NCI-H510A (cell line): ENCODE data around the gene ARL4D.

Source experiments
- DNase-seq: peaks from one replicate; lab custom pipeline; 2025; lab: John Stamatoyannopoulos, UW

The ARL4D gene

GRCh38 chr17:43427362-43428043 is 28.7 kb downstream of the ARL4D start:
- DNase-seq, result no peak

- DNase-seq, result no peak
Measured at GRCh38 chr17:43428524-43428923, 29.7 kb downstream of the ARL4D start.

- DNase-seq, result no peak
Measured at GRCh38 chr17:43430936-43431713, 32.3 kb downstream of the ARL4D start.

- DNase-seq, result no peak
Measured at GRCh38 chr17:43431714-43432523, 33.1 kb downstream of the ARL4D start.

- no peak for DNase-seq
Measured at GRCh38 chr17:43434902-43435319, 36.1 kb downstream of the ARL4D start.

GRCh38 chr17:43437756-43438155 is 39.0 kb downstream of the ARL4D start:
- DNase-seq, result no peak

- DNase-seq, result no peak
Measured at GRCh38 chr17:43438626-43439025, 39.8 kb downstream of the ARL4D start.

- DNase-seq, result no peak
Measured at GRCh38 chr17:43439041-43439440, 40.2 kb downstream of the ARL4D start.

- DNase-seq, result no peak
Measured at GRCh38 chr17:43442711-43443110, 43.9 kb downstream of the ARL4D start.

GRCh38 chr17:43443381-43443780 is 44.6 kb downstream of the ARL4D start:
- DNase-seq, result no peak

GRCh38 chr17:43444223-43445008 is 45.6 kb downstream of the ARL4D start:
- DNase-seq, result no peak

- no peak for DNase-seq
Measured at GRCh38 chr17:43445009-43445589, 46.3 kb downstream of the ARL4D start.

GRCh38 chr17:43446773-43447172 is 48.0 kb downstream of the ARL4D start:
- no peak for DNase-seq

GRCh38 chr17:43448720-43449469 is 50.1 kb downstream of the ARL4D start:
- DNase-seq, result no peak

- no peak for DNase-seq
Measured at GRCh38 chr17:43449470-43450248, 50.9 kb downstream of the ARL4D start.
